ENCODE data around the gene MPDZ. TPM values are rescaled to one million over a fixed set of nuclear protein-coding genes. Genes with fewer than 3 reads are reported as not detected.

Gene MPDZ
- total and polyA plus RNA-seq, 4 experiments from 2014 or later = not detected

GRCh38 chr9:13179257-13179656 is 100.2 kb downstream of the MPDZ start:
- POLR2A ChIA-PET (ENCODE audit: partially characterized antibody) = no interaction called here
- intact Hi-C loops (cut with micrococcal nuclease) = no loop called here
- CTCF ChIA-PET (ENCODE audit: partially characterized antibody) = no interaction called here
- H3K4me1 Mint-ChIP-seq = no peaks in the 10 kb centered on the region
- H3K4me3 Mint-ChIP-seq = no peak overlapping the region
- Histone ChIP-seq H3K9me3 (ENCODE audit: control insufficient read depth in 1 of 2, low read length in 2 of 2) (no peaks in the 10 kb centered on the region), H3K4me3 (ENCODE audit: low read length in 2 of 2) (no peak overlapping the region), H3K4me1 (ENCODE audit: insufficient read depth, low read length) (no peaks in the 10 kb centered on the region), H3K27ac (ENCODE audit: low read depth, low read length) (no peak overlapping the region), H3K27me3 (ENCODE audit: insufficient read depth, low read length) (no peaks in the 10 kb centered on the region), H3K36me3 (ENCODE audit: insufficient read depth, low read length) (no peaks in the 10 kb centered on the region)
- no peaks in the 10 kb centered on the region for H3K36me3 Mint-ChIP-seq
- DNase-seq = no peak
- H3K27ac Mint-ChIP-seq = no peak overlapping the region
- H3K9me3 Mint-ChIP-seq = peaks cover 0 to 12% (median 3%) of the 10 kb centered on the region in 8 donors
- H3K27me3 Mint-ChIP-seq = no peaks in the 10 kb centered on the region

GRCh38 chr9:13175732-13176131 is 103.8 kb downstream of the MPDZ start:
- Histone ChIP-seq H3K27me3 (ENCODE audit: insufficient read depth, low read length) (no peaks in the 10 kb centered on the region), H3K4me1 (ENCODE audit: insufficient read depth, low read length) (no peaks in the 10 kb centered on the region), H3K9me3 (ENCODE audit: control insufficient read depth in 1 of 2, low read length in 2 of 2) (no peaks in the 10 kb centered on the region), H3K27ac (ENCODE audit: low read depth, low read length) (no peak overlapping the region), H3K36me3 (ENCODE audit: insufficient read depth, low read length) (no peaks in the 10 kb centered on the region), H3K4me3 (ENCODE audit: low read length in 2 of 2) (no peak overlapping the region)
- ChIA-PET POLR2A (ENCODE audit: partially characterized antibody) (no interaction called here), CTCF (ENCODE audit: partially characterized antibody) (no interaction called here)
- Mint-ChIP-seq H3K36me3 (no peaks in the 10 kb centered on the region), H3K27ac (no peak overlapping the region), H3K9me3 (peaks cover 1 to 32% (median 9%) of the 10 kb centered on the region in 8 donors), H3K4me3 (no peak overlapping the region), H3K4me1 (no peaks in the 10 kb centered on the region), H3K27me3 (no peaks in the 10 kb centered on the region)
- intact Hi-C loops (cut with micrococcal nuclease) = no loop called here
- DNase-seq = no peak

- ChIA-PET CTCF (ENCODE audit: partially characterized antibody) (no interaction called here), POLR2A (ENCODE audit: partially characterized antibody) (no interaction called here)
- no peaks in the 10 kb centered on the region for H3K9me3 ChIP-seq (ENCODE audit: control insufficient read depth in 1 of 2, low read length in 2 of 2)
- no peak for DNase-seq
- H3K4me3 Mint-ChIP-seq = no peak overlapping the region
- no peaks in the 10 kb centered on the region for H3K27me3 Mint-ChIP-seq
- intact Hi-C loops (cut with micrococcal nuclease) = no loop called here
- no peaks in the 10 kb centered on the region for H3K36me3 ChIP-seq (ENCODE audit: insufficient read depth, low read length)
- H3K36me3 Mint-ChIP-seq = no peaks in the 10 kb centered on the region
- H3K4me1 Mint-ChIP-seq = no peaks in the 10 kb centered on the region
- no peak overlapping the region for H3K4me3 ChIP-seq (ENCODE audit: low read length in 2 of 2)
- H3K9me3 Mint-ChIP-seq = peaks cover 1 to 30% (median 9%) of the 10 kb centered on the region in 8 donors
- H3K27me3 ChIP-seq (ENCODE audit: insufficient read depth, low read length) = no peaks in the 10 kb centered on the region
- no peaks in the 10 kb centered on the region for H3K4me1 ChIP-seq (ENCODE audit: insufficient read depth, low read length)
- no peak overlapping the region for H3K27ac ChIP-seq (ENCODE audit: low read depth, low read length)
- no peak overlapping the region for H3K27ac Mint-ChIP-seq
Measured at GRCh38 chr9:13174906-13175639, 104.4 kb downstream of the MPDZ start.

- ChIA-PET POLR2A (ENCODE audit: partially characterized antibody) (no interaction called here), CTCF (ENCODE audit: partially characterized antibody) (no interaction called here)
- peaks cover 1 to 28% (median 12%) of the 10 kb centered on the region in 8 donors for H3K9me3 Mint-ChIP-seq
- no peaks in the 10 kb centered on the region for H3K27me3 Mint-ChIP-seq
- Histone ChIP-seq H3K9me3 (ENCODE audit: control insufficient read depth in 1 of 2, low read length in 2 of 2) (no peaks in the 10 kb centered on the region), H3K36me3 (ENCODE audit: insufficient read depth, low read length) (no peaks in the 10 kb centered on the region), H3K27me3 (ENCODE audit: insufficient read depth, low read length) (no peaks in the 10 kb centered on the region), H3K27ac (ENCODE audit: low read depth, low read length) (no peak overlapping the region), H3K4me1 (ENCODE audit: insufficient read depth, low read length) (no peaks in the 10 kb centered on the region), H3K4me3 (ENCODE audit: low read length in 2 of 2) (no peak overlapping the region)
- DNase-seq = no peak
- H3K4me3 Mint-ChIP-seq = no peak overlapping the region
- H3K27ac Mint-ChIP-seq = no peak overlapping the region
- H3K36me3 Mint-ChIP-seq = no peaks in the 10 kb centered on the region
- H3K4me1 Mint-ChIP-seq = no peaks in the 10 kb centered on the region
- intact Hi-C loops (cut with micrococcal nuclease) = no loop called here
Measured at GRCh38 chr9:13173553-13173952, 105.9 kb downstream of the MPDZ start.

GRCh38 chr9:13171261-13171660 is 108.2 kb downstream of the MPDZ start:
- Histone ChIP-seq H3K27me3 (ENCODE audit: insufficient read depth, low read length) (no peaks in the 10 kb centered on the region), H3K27ac (ENCODE audit: low read depth, low read length) (no peak overlapping the region), H3K4me1 (ENCODE audit: insufficient read depth, low read length) (no peaks in the 10 kb centered on the region), H3K36me3 (ENCODE audit: insufficient read depth, low read length) (no peaks in the 10 kb centered on the region), H3K4me3 (ENCODE audit: low read length in 2 of 2) (no peak overlapping the region), H3K9me3 (ENCODE audit: control insufficient read depth in 1 of 2, low read length in 2 of 2) (no peaks in the 10 kb centered on the region)
- H3K4me3 Mint-ChIP-seq = no peak overlapping the region
- no peaks in the 10 kb centered on the region for H3K4me1 Mint-ChIP-seq
- no peaks in the 10 kb centered on the region for H3K36me3 Mint-ChIP-seq
- H3K27ac Mint-ChIP-seq = no peak overlapping the region
- ChIA-PET POLR2A (ENCODE audit: partially characterized antibody) (no interaction called here), CTCF (ENCODE audit: partially characterized antibody) (no interaction called here)
- H3K27me3 Mint-ChIP-seq = no peaks in the 10 kb centered on the region
- intact Hi-C loops (cut with micrococcal nuclease) = no loop called here
- no peak for DNase-seq
- peaks cover 1 to 32% (median 13%) of the 10 kb centered on the region in 8 donors for H3K9me3 Mint-ChIP-seq

GRCh38 chr9:13166996-13167395 is 112.5 kb downstream of the MPDZ start:
- Mint-ChIP-seq H3K27me3 (no peaks in the 10 kb centered on the region), H3K27ac (peak overlapping the region in 1 of 7 donors; percentile 21)
- intact Hi-C loops (cut with micrococcal nuclease) = no loop called here

GRCh38 chr9:13165956-13166355 is 113.5 kb downstream of the MPDZ start:
- Mint-ChIP-seq H3K27ac (no peak overlapping the region), H3K9me3 (peaks cover 0 to 11% (median 7%) of the 10 kb centered on the region in 8 donors), H3K4me1 (no peaks in the 10 kb centered on the region), H3K27me3 (no peaks in the 10 kb centered on the region), H3K4me3 (no peak overlapping the region), H3K36me3 (no peaks in the 10 kb centered on the region)
- DNase-seq = no peak
- H3K4me1 ChIP-seq (ENCODE audit: insufficient read depth, low read length) = no peaks in the 10 kb centered on the region
- ChIA-PET POLR2A (ENCODE audit: partially characterized antibody) (no interaction called here), CTCF (ENCODE audit: partially characterized antibody) (no interaction called here)
- H3K4me3 ChIP-seq (ENCODE audit: low read length in 2 of 2) = no peak overlapping the region
- no peaks in the 10 kb centered on the region for H3K9me3 ChIP-seq (ENCODE audit: control insufficient read depth in 1 of 2, low read length in 2 of 2)
- H3K27me3 ChIP-seq (ENCODE audit: insufficient read depth, low read length) = no peaks in the 10 kb centered on the region
- no peak overlapping the region for H3K27ac ChIP-seq (ENCODE audit: low read depth, low read length)
- no peaks in the 10 kb centered on the region for H3K36me3 ChIP-seq (ENCODE audit: insufficient read depth, low read length)
- intact Hi-C loops (cut with micrococcal nuclease) = no loop called here

More at GRCh38 chr9:13166996-13167395, 112.5 kb downstream of the MPDZ start:
- no peak overlapping the region for H3K27ac ChIP-seq (ENCODE audit: low read depth, low read length)
- ChIA-PET CTCF (ENCODE audit: partially characterized antibody) (no interaction called here), POLR2A (ENCODE audit: partially characterized antibody) (no interaction called here)
- no peaks in the 10 kb centered on the region for H3K4me1 ChIP-seq (ENCODE audit: insufficient read depth, low read length)
- no peaks in the 10 kb centered on the region for H3K36me3 ChIP-seq (ENCODE audit: insufficient read depth, low read length)
- no peak overlapping the region for H3K4me3 Mint-ChIP-seq
- no peaks in the 10 kb centered on the region for H3K9me3 ChIP-seq (ENCODE audit: control insufficient read depth in 1 of 2, low read length in 2 of 2)
- H3K4me3 ChIP-seq (ENCODE audit: low read length in 2 of 2) = no peak overlapping the region
- H3K36me3 Mint-ChIP-seq = no peaks in the 10 kb centered on the region
- DNase-seq = no peak
- H3K9me3 Mint-ChIP-seq = peaks cover 0 to 18% (median 7%) of the 10 kb centered on the region in 8 donors
- no peaks in the 10 kb centered on the region for H3K4me1 Mint-ChIP-seq
- no peaks in the 10 kb centered on the region for H3K27me3 ChIP-seq (ENCODE audit: insufficient read depth, low read length)
